ENCODE results near the gene DCUN1D3.
"Not testable (repeated sequence)": the region's sequence is repeated elsewhere in the genome, so short reads cannot be mapped to it uniquely, and the experiment has no call there.

Gene DCUN1D3, protein sequence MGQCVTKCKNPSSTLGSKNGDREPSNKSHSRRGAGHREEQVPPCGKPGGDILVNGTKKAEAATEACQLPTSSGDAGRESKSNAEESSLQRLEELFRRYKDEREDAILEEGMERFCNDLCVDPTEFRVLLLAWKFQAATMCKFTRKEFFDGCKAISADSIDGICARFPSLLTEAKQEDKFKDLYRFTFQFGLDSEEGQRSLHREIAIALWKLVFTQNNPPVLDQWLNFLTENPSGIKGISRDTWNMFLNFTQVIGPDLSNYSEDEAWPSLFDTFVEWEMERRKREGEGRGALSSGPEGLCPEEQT

GRCh38 chr16:20900299-20901067 lies at the start of gene DCUN1D3, which contains the start of gene LYRM1:
TSS of gene DCUN1D3 (minus strand) at chr16:20900358. CDS start at chr16:20862538, 37,820 bp downstream.
TSS of gene LYRM1 (plus strand) at chr16:20900771. CDS start at chr16:20915556, 14,785 bp downstream.
- H3K27me3 Mint-ChIP-seq = no peaks in the 10 kb centered on the region
- H3K9me3 Mint-ChIP-seq = no peaks in the 10 kb centered on the region
- peaks cover 3% of the 10 kb centered on the region for H3K36me3 Mint-ChIP-seq
- H3K27ac Mint-ChIP-seq = peak within 1 kb of the TSS; percentile 94
- ATAC-seq = peak; percentile 91
- peak within 1 kb of the TSS; percentile 83 for H3K4me3 Mint-ChIP-seq
- peaks cover 61% of the 10 kb centered on the region for H3K4me1 Mint-ChIP-seq

GRCh38 chr16:20949660-20950059 lies 49.5 kb upstream of the DCUN1D3 start:
- Mint-ChIP-seq H3K36me3 (no peaks in the 10 kb centered on the region), H3K27me3 (no peaks in the 10 kb centered on the region), H3K27ac (no peak overlapping the region), H3K9me3 (no peaks in the 10 kb centered on the region), H3K4me3 (no peak overlapping the region), H3K4me1 (peaks cover 5% of the 10 kb centered on the region)
- no peak for ATAC-seq

DNA sequence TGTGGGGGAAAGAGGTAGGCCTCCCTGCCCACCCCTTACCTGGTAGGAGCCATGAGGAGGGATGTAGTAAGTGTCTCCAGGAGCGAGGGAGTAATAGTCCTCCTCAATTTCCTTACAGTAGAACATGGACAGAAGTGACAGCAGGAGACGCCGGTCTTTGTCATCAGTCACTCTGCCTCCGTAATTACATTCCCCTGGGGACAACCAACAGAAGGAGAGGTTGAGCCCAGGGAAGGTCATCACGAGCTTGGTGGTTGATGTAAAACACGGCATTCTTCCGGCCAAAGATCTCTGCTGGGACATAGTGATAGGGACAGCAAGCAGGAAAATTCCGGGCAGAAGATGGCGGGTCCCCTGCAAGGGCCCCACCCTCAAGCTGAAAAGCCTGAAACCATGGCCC lies 48.3 kb upstream of the DCUN1D3 start:
- Mint-ChIP-seq H3K4me1 (peaks cover 8% of the 10 kb centered on the region), H3K4me3 (no peak overlapping the region), H3K36me3 (no peaks in the 10 kb centered on the region), H3K27ac (no peak overlapping the region), H3K27me3 (no peaks in the 10 kb centered on the region), H3K9me3 (no peaks in the 10 kb centered on the region)
- ATAC-seq = no peak

- H3K27me3 Mint-ChIP-seq = no peaks in the 10 kb centered on the region
- no peak overlapping the region for H3K4me3 Mint-ChIP-seq
- peaks cover 8% of the 10 kb centered on the region for H3K4me1 Mint-ChIP-seq
- ATAC-seq = no peak
- H3K27ac Mint-ChIP-seq = no peak overlapping the region
- H3K9me3 Mint-ChIP-seq = no peaks in the 10 kb centered on the region
- H3K36me3 Mint-ChIP-seq = no peaks in the 10 kb centered on the region
These were observed 46.0 kb upstream of the DCUN1D3 start for GRCh38 chr16:20946015-20946629.

- not testable (repeated sequence) for H3K27ac Mint-ChIP-seq, H3K4me3 Mint-ChIP-seq, H3K4me1 Mint-ChIP-seq, H3K36me3 Mint-ChIP-seq, H3K9me3 Mint-ChIP-seq, H3K27me3 Mint-ChIP-seq, ATAC-seq
These were observed 45.4 kb upstream of the DCUN1D3 start for GRCh38 chr16:20945575-20945875.

DNA sequence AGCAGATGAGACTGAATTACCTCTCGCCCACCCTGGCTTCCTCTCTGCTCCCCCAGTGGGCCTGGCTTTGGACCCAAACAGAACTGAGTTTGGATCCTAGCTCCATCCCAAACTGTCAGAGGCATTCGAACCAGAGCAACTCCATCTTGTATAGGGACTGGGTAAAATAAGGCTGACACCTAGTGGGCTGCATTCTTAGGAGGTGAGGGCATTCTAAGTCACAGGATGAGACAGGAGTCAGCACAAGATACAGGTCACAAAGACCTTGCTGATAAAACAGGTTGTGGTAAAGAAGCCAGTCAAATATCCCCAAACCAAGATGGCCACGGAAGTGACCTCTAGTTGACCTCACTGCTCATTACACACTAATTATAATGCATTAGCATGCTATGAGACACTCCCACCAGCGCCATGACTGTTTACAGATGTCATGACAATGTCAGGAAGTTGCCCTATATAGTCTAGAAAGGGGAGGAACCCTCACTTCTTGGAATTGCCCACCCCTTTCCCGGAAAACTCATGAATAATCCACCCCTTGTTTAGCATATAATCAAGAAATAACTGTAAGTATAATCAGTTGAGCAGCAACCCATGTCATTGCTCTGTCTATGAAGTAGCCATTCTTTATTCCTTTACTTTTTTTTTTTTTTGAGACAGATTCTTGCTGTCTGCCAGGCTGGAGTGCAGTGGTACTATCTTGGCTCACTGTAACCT lies 44.9 kb upstream of the DCUN1D3 start:
- no peak for ATAC-seq
- Mint-ChIP-seq H3K4me1 (peaks cover 8% of the 10 kb centered on the region), H3K36me3 (no peaks in the 10 kb centered on the region), H3K27me3 (no peaks in the 10 kb centered on the region), H3K9me3 (no peaks in the 10 kb centered on the region), H3K4me3 (no peak overlapping the region), H3K27ac (no peak overlapping the region)

DNA sequence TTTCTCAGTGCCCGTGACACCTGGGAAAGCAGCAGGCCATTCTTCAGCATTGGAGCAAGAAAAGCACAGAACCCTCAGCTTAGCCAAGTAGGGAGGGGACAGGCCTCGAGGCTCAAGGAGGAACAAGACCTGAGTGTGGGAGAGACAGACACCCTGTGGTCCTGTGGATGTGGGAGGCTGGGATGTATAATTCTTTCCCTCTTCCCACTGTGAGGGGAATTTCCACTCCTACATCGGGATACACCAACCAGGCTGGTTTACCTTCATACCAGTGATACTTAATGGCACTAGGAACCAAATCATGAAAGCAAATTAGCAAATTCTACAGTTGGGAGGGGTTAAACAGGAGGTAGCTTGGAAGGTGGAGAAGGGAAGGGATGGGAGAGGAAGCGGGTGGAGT lies 42.1 kb upstream of the DCUN1D3 start:
- Mint-ChIP-seq H3K4me1 (peaks cover 8% of the 10 kb centered on the region), H3K9me3 (no peaks in the 10 kb centered on the region), H3K27ac (no peak overlapping the region), H3K36me3 (no peaks in the 10 kb centered on the region), H3K27me3 (no peaks in the 10 kb centered on the region), H3K4me3 (no peak overlapping the region)
- ATAC-seq = no peak

DNA sequence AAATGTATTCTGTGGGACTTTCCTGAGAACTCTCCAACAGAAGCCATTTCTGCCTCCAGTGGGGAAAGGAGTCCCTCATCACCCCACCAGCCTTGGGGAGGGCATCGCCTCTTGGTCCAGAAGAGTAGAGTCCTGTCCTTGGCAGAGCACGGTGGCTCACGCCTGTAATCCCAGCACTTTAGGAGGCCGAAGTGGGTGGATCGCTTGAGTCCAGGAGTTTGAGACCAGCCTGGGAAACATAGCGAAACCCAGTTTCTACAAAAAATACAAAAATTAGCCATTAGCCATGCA lies 41.4 kb upstream of the DCUN1D3 start:
- Mint-ChIP-seq H3K27me3 (no peaks in the 10 kb centered on the region), H3K27ac (no peak overlapping the region), H3K36me3 (no peaks in the 10 kb centered on the region), H3K4me1 (peaks cover 8% of the 10 kb centered on the region), H3K9me3 (no peaks in the 10 kb centered on the region), H3K4me3 (no peak overlapping the region)
- ATAC-seq = no peak

- Mint-ChIP-seq H3K36me3 (no peaks in the 10 kb centered on the region), H3K4me3 (no peak overlapping the region), H3K4me1 (peaks cover 8% of the 10 kb centered on the region), H3K27me3 (no peaks in the 10 kb centered on the region), H3K9me3 (no peaks in the 10 kb centered on the region), H3K27ac (no peak overlapping the region)
- ATAC-seq = no peak
These were observed 40.9 kb upstream of the DCUN1D3 start for GRCh38 chr16:20940871-20941635.

GRCh38 chr16:20939611-20940010 lies 39.5 kb upstream of the DCUN1D3 start:
- no peaks in the 10 kb centered on the region for H3K27me3 Mint-ChIP-seq
- H3K27ac Mint-ChIP-seq = no peak overlapping the region
- H3K4me3 Mint-ChIP-seq = no peak overlapping the region
- H3K4me1 Mint-ChIP-seq = peaks cover 2% of the 10 kb centered on the region
- H3K9me3 Mint-ChIP-seq = no peaks in the 10 kb centered on the region
- ATAC-seq = no peak
- H3K36me3 Mint-ChIP-seq = no peaks in the 10 kb centered on the region

DNA sequence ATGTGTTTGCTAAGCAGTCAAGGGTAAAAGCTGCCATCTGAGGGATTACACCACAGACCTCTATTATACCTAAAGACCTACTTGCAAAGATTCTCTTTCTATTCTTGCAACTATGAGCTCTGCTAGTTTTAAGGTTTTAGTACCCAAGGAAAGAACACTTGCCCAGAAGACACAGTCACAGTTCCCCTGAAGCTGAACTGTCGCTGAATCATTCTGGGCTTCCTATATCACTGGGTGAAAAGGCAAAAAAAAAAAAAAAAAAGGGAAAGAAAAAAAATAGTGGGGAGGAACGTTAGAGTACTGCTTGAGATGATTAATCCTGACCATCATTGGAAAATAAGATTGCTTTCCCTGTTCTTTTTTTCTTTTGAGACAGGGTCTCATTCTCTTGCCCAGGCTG lies 38.3 kb upstream of the DCUN1D3 start:
- Mint-ChIP-seq H3K9me3 (no peaks in the 10 kb centered on the region), H3K36me3 (no peaks in the 10 kb centered on the region), H3K27me3 (no peaks in the 10 kb centered on the region), H3K4me3 (no peak overlapping the region), H3K4me1 (no peaks in the 10 kb centered on the region), H3K27ac (no peak overlapping the region)
- ATAC-seq = no peak

DNA sequence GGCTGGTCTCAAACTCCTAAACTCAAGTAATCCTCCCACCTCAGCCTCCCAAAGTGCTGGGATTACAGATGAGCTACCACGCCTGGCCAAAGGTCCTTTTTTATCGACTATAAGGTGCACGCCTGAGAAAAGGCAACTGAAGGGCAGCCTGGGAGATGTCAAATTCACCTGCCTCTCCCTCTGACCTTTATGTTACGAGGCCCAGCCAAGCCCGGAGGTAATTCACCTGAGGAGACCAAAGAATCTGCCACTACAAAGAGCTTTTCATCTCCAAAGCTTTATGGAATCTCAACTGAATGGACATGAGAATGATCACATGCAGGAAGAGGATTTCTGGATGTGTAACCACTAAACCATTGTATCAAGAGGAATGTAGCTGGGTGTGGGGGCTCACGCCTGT lies 37.6 kb upstream of the DCUN1D3 start:
- H3K27ac Mint-ChIP-seq = no peak overlapping the region
- H3K4me3 Mint-ChIP-seq = no peak overlapping the region
- H3K4me1 Mint-ChIP-seq = no peaks in the 10 kb centered on the region
- no peaks in the 10 kb centered on the region for H3K36me3 Mint-ChIP-seq
- H3K27me3 Mint-ChIP-seq = no peaks in the 10 kb centered on the region
- H3K9me3 Mint-ChIP-seq = no peaks in the 10 kb centered on the region
- ATAC-seq = no peak

DNA sequence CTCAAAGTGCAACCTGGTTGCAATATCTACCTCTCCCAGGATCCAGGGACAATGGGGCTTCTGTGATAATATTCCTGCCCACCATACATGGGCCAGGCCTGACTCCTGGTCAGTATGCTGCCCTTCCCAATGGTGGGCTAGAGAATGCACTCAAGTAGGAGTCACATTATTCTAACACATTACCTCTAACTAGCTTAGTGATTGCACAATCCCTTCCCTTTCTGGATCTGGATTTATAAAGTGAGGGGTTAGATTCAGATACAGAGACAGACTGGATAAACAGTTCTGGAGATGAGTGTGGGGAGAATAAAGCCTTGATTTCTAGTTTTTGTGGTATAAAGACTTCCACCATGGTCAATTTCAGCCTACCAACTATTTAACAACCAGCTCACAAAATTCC lies 33.4 kb upstream of the DCUN1D3 start:
- Mint-ChIP-seq H3K27ac (no peak overlapping the region), H3K27me3 (no peaks in the 10 kb centered on the region), H3K9me3 (no peaks in the 10 kb centered on the region), H3K4me1 (no peaks in the 10 kb centered on the region), H3K36me3 (no peaks in the 10 kb centered on the region), H3K4me3 (no peak overlapping the region)
- ATAC-seq = no peak

GRCh38 chr16:20931066-20931600 lies 31.0 kb upstream of the DCUN1D3 start:
- Mint-ChIP-seq H3K27me3 (no peaks in the 10 kb centered on the region), H3K27ac (no peak overlapping the region), H3K36me3 (peaks cover 10% of the 10 kb centered on the region), H3K9me3 (no peaks in the 10 kb centered on the region), H3K4me3 (no peak overlapping the region), H3K4me1 (no peaks in the 10 kb centered on the region)
- ATAC-seq = no peak

- H3K9me3 Mint-ChIP-seq = no peaks in the 10 kb centered on the region
- H3K4me1 Mint-ChIP-seq = no peaks in the 10 kb centered on the region
- ATAC-seq = no peak
- no peak overlapping the region for H3K27ac Mint-ChIP-seq
- peaks cover 16% of the 10 kb centered on the region for H3K36me3 Mint-ChIP-seq
- H3K4me3 Mint-ChIP-seq = no peak overlapping the region
- no peaks in the 10 kb centered on the region for H3K27me3 Mint-ChIP-seq
These were observed 30.2 kb upstream of the DCUN1D3 start for GRCh38 chr16:20930365-20930690.
